ENCODE results near the gene WFDC2. TPM values are rescaled to one million over a fixed set of nuclear protein-coding genes. Genes with fewer than 3 reads are reported as not detected.

WFDC2 gene
- total and polyA plus RNA-seq, 2 of the 13 experiments (the other 11 are each of a cell fraction or from before 2014, with no cell fraction given), result 0.33 TPM; not detected in 1

DNA sequence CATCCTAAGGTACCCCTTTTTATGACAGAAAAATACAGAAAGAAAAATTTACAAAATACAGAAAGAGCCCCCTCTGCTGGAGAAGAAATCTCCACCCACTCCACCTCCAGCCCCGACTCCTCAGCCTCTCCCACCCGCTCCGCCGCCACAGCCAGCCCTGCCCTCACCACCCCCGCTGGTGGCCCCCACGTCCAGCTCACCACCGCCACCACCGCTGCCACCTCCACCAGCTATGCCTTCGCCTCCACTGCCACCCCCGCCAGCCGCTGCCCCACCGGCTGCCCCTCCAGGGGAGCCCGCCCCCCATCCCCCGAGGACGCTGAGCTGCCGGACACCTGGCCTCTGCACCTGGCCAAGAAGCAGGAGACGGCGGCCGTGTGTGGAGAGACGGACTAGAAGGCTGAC is 17.7 kb downstream of the WFDC2 start:
- no TSS peak for BruUV-seq (replicated peaks)
- 33% methylated on average over 20 of the region's 20 CpGs for WGBS (ENCODE audit: low lambda C conversion rate)
- ATAC-seq (peak; percentile 75), DNase-seq (ENCODE audit: low spot score) (no peak), FAIRE-seq (no peak)
- Histone ChIP-seq H4K20me1 (ENCODE audit: insufficient read depth, low read length) (no peaks in the 10 kb centered on the region), H2AFZ (ENCODE audit: low read length) (no peak overlapping the region), H3K4me2 (ENCODE audit: low read depth, low read length) (no peak overlapping the region), H3K27me3 (ENCODE audit: control insufficient read depth in 1 of 2, insufficient read depth in 2 of 2, low read length in 2 of 2) (peaks cover 7 to 26% of the 10 kb centered on the region in 2 experiments), H3K79me2 (ENCODE audit: insufficient read depth, low read length) (no peaks in the 10 kb centered on the region), H3K27ac (ENCODE audit: extremely low read length, insufficient read depth, low read length) (no peak overlapping the region), H3K4me3 (replicated peaks in 1 of 3; ENCODE audit: insufficient read depth in 1 of 3, low read depth in 2 of 3, low read length in 3 of 3) (no peak overlapping the region), H3K36me3 (replicated peaks in 1 of 2; ENCODE audit: control insufficient read depth in 1 of 2, insufficient read depth in 2 of 2, low read length in 2 of 2) (no peaks in the 10 kb centered on the region), H3K9ac (ENCODE audit: insufficient read depth, low read depth, low read length) (no peak overlapping the region), H3K4me1 (ENCODE audit: insufficient read depth, low read length) (no peaks in the 10 kb centered on the region), H3K9me3 (ENCODE audit: low read length) (no peaks in the 10 kb centered on the region)
- CTCF ChIA-PET (ENCODE audit: low intra/inter-chr PET ratio, low total read pairs), result interaction anchor here (0.8 to 1.9 kb wide), 3 partner anchors 30 to 168 kb away, joined by 3 to 10 read pairs (median 4); partner anchors contain the start of gene SYS1
- in situ Hi-C loops (cut with HindIII; ENCODE audit: extremely low pct_ligation_motif_present, low pct_unique_long_range_greater_than_20kb) (no loop called here), intact Hi-C loops (cut with micrococcal nuclease; ENCODE audit: unreplicated experiment) (no loop called here)
- POLR2A ChIA-PET, result no interaction called here
- TF ChIP-seq, protein P1, sequence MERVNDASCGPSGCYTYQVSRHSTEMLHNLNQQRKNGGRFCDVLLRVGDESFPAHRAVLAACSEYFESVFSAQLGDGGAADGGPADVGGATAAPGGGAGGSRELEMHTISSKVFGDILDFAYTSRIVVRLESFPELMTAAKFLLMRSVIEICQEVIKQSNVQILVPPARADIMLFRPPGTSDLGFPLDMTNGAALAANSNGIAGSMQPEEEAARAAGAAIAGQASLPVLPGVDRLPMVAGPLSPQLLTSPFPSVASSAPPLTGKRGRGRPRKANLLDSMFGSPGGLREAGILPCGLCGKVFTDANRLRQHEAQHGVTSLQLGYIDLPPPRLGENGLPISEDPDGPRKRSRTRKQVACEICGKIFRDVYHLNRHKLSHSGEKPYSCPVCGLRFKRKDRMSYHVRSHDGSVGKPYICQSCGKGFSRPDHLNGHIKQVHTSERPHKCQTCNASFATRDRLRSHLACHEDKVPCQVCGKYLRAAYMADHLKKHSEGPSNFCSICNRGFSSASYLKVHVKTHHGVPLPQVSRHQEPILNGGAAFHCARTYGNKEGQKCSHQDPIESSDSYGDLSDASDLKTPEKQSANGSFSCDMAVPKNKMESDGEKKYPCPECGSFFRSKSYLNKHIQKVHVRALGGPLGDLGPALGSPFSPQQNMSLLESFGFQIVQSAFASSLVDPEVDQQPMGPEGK (CRISPR knock-in tag; IDR thresholded peaks at IDR 0.05), result no peak
- peak; percentile 38; the same call in 1 of the 2 replicates for TF ChIP-seq STAG1 (CRISPR knock-in tag; IDR thresholded peaks at IDR 0.05)

DNA sequence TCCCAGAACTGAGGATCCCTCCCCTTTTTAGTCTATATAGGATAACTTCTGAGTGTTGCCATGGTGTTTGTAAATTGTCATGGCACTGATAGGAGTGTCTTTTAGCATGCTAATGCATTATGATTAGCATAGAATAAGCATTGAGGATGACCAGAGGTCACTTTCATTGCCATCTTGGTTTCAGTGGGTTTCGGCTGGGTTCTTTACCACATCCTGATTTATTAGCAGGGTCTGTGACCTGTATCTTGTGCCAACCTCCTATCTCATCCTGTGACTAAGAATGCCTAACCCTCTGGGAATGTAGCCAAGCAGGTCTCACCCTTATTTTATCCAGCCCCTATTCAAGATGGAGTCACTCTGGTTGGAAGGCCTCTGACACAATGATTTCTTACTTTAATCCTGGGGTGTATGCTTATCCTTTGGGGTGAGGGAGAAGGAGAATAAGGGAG is 19.6 kb downstream of the WFDC2 start:
- 54% methylated on average over 1 of the region's 1 CpG for WGBS (ENCODE audit: low lambda C conversion rate)
- in situ Hi-C loops (cut with HindIII; ENCODE audit: extremely low pct_ligation_motif_present, low pct_unique_long_range_greater_than_20kb), result no loop called here
- H3K79me2 ChIP-seq (ENCODE audit: insufficient read depth, low read length), result no peaks in the 10 kb centered on the region
- peaks cover 7 to 25% of the 10 kb centered on the region in 2 experiments for H3K27me3 ChIP-seq (ENCODE audit: control insufficient read depth in 1 of 2, insufficient read depth in 2 of 2, low read length in 2 of 2)
- ChIA-PET POLR2A (no interaction called here), CTCF (ENCODE audit: low intra/inter-chr PET ratio, low total read pairs) (no interaction called here)
- no peak for ATAC-seq
- no peaks in the 10 kb centered on the region for H3K36me3 ChIP-seq (replicated peaks in 1 of 2; ENCODE audit: control insufficient read depth in 1 of 2, insufficient read depth in 2 of 2, low read length in 2 of 2)
- H2AFZ ChIP-seq (ENCODE audit: low read length), result no peak overlapping the region
- H3K27ac ChIP-seq (ENCODE audit: extremely low read length, insufficient read depth, low read length), result no peak overlapping the region
- H4K20me1 ChIP-seq (ENCODE audit: insufficient read depth, low read length), result no peaks in the 10 kb centered on the region
- no peak for DNase-seq (ENCODE audit: low spot score)
- FAIRE-seq, result no peak
- BruUV-seq (replicated peaks), result no TSS peak
- intact Hi-C loops (cut with micrococcal nuclease; ENCODE audit: unreplicated experiment), result no loop called here
- no peaks in the 10 kb centered on the region for H3K4me1 ChIP-seq (ENCODE audit: insufficient read depth, low read length)
- no peaks in the 10 kb centered on the region for H3K9me3 ChIP-seq (ENCODE audit: low read length)
- no peak overlapping the region for H3K4me3 ChIP-seq (replicated peaks in 1 of 3; ENCODE audit: insufficient read depth in 1 of 3, low read depth in 2 of 3, low read length in 3 of 3)
- no peak overlapping the region for H3K4me2 ChIP-seq (ENCODE audit: low read depth, low read length)
- TF ChIP-seq, protein P2, sequence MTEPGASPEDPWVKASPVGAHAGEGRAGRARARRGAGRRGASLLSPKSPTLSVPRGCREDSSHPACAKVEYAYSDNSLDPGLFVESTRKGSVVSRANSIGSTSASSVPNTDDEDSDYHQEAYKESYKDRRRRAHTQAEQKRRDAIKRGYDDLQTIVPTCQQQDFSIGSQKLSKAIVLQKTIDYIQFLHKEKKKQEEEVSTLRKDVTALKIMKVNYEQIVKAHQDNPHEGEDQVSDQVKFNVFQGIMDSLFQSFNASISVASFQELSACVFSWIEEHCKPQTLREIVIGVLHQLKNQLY (CRISPR knock-in tag; IDR thresholded peaks at IDR 0.05), result no peak
- H3K9ac ChIP-seq (ENCODE audit: insufficient read depth, low read depth, low read length), result no peak overlapping the region

Data from HepG2 (cell line).